CD14-positive monocyte (primary cell): ENCODE data around the gene TCTN1. TPM values are rescaled to one million over a fixed set of nuclear protein-coding genes. Genes with fewer than 3 reads are reported as not detected.

ENCODE experiments used
- DNase-seq, 3 donors: peaks; one replicate each; pipeline ENCODE4 v3.0.0-alpha.2; 2011 to 2022
- H2AFZ ChIP-seq: 2 replicates; pipeline ENCODE4 v1.6.0; 2012; ENCODE audit warnings: mild to moderate bottlenecking, low read depth, low read length, inconsistent platforms; ENCODE audit not compliant: insufficient read depth, poor library complexity, severe bottlenecking
- H3K27ac ChIP-seq, 2 donors: 1 replicate in 1 of 2; 2 replicates in 1 of 2; pipeline ENCODE4 v1.5.1; 2012 to 2013; ENCODE audit warnings: low read length in 2 of 2, control low read depth in 1 of 2, inconsistent platforms in 1 of 2, low read depth in 1 of 2, mild to moderate bottlenecking in 1 of 2
- H3K27me3 ChIP-seq, 2 donors: one replicate each; pipeline versions ENCODE4 v1.6.0 to v1.6.1; 2011 to 2013; ENCODE audit warnings: low read length in 2 of 2; ENCODE audit not compliant: control insufficient read depth in 2 of 2, insufficient read depth in 2 of 2
- H3K36me3 ChIP-seq, 2 donors: replicated peaks in 1 of 2; 1 replicate in 1 of 2; 2 replicates in 1 of 2; pipeline versions ENCODE4 v1.5.1 to v1.6.1; 2012 to 2013; ENCODE audit warnings: low read length in 2 of 2, control low read depth in 1 of 2, inconsistent platforms in 1 of 2, mild to moderate bottlenecking in 1 of 2; ENCODE audit not compliant: insufficient read depth in 2 of 2, control insufficient read depth in 1 of 2
- H3K4me1 ChIP-seq, 2 donors: 1 replicate in 1 of 2; 2 replicates in 1 of 2; pipeline versions ENCODE4 v1.5.1 to v1.6.1; 2012 to 2013; ENCODE audit warnings: low read length in 2 of 2, control low read depth in 1 of 2, inconsistent platforms in 1 of 2, mild to moderate bottlenecking in 1 of 2, moderate library complexity in 1 of 2; ENCODE audit not compliant: insufficient read depth in 2 of 2, control insufficient read depth in 1 of 2
- H3K4me2 ChIP-seq: replicated peaks from 2 replicates; pipeline ENCODE3; 2012; ENCODE audit warnings: low read length, moderate library complexity, mild to moderate bottlenecking; ENCODE audit not compliant: poor library complexity, severe bottlenecking; ENCODE audit errors: extremely low read depth
- H3K4me3 ChIP-seq, 3 experiments: fragments of 200-600 bp in 1 of 3; sonication (generic) in 1 of 3; replicated peaks in 1 of 3; 1 replicate in 2 of 3; 2 replicates in 1 of 3; pipeline ENCODE4 v1.5.1; 2011 to 2013; ENCODE audit warnings: low read length in 3 of 3, mild to moderate bottlenecking in 3 of 3, control low read depth in 2 of 3, low read depth in 2 of 3, inconsistent platforms in 1 of 3, moderate library complexity in 1 of 3
- H3K79me2 ChIP-seq: 2 replicates; pipeline ENCODE4 v1.6.0; 2012; ENCODE audit warnings: mild to moderate bottlenecking, control low read depth, inconsistent platforms, low read length, moderate library complexity; ENCODE audit not compliant: insufficient read depth
- H3K9ac ChIP-seq: 2 replicates; pipeline ENCODE4 v1.6.0; 2017; ENCODE audit warnings: low read length, mild to moderate bottlenecking; ENCODE audit not compliant: insufficient read depth, poor library complexity, severe bottlenecking
- H3K9me3 ChIP-seq, 2 donors: replicated peaks in 1 of 2; 1 replicate in 1 of 2; 2 replicates in 1 of 2; pipeline versions ENCODE4 v1.5.1 to v1.6.1; 2012 to 2013; ENCODE audit warnings: low read length in 2 of 2, control low read depth in 1 of 2; ENCODE audit not compliant: control insufficient read depth in 1 of 2, insufficient read depth in 1 of 2
- H4K20me1 ChIP-seq: 2 replicates; pipeline ENCODE4 v1.6.0; 2012; ENCODE audit warnings: mild to moderate bottlenecking, low read length, control low read depth, moderate library complexity; ENCODE audit not compliant: insufficient read depth
- H3K27ac Mint-ChIP-seq, 7 donors: one replicate each; pipeline ENCODE4 v1.8.0; 2020; ENCODE audit warnings: mild to moderate bottlenecking in 7 of 7, mixed read lengths in 7 of 7, moderate library complexity in 6 of 7, inconsistent platforms in 2 of 7
- H3K27me3 Mint-ChIP-seq, 3 donors: one replicate each; pipeline ENCODE4 v1.8.0; 2021 to 2022; ENCODE audit warnings: low read depth in 3 of 3, mild to moderate bottlenecking in 3 of 3, mixed read lengths in 3 of 3, moderate library complexity in 3 of 3, inconsistent platforms in 1 of 3
- H3K36me3 Mint-ChIP-seq, 2 donors: one replicate each; pipeline ENCODE4 v1.8.0; 2020; ENCODE audit warnings: mixed read lengths in 2 of 2, inconsistent platforms in 1 of 2, mild to moderate bottlenecking in 1 of 2
- H3K4me1 Mint-ChIP-seq: one replicate; pipeline ENCODE4 v1.8.0; 2020; ENCODE audit warnings: mild to moderate bottlenecking, mixed read lengths
- H3K4me3 Mint-ChIP-seq, 2 donors: one replicate each; pipeline ENCODE4 v1.8.0; 2020; ENCODE audit warnings: mild to moderate bottlenecking in 2 of 2, mixed read lengths in 2 of 2, moderate library complexity in 1 of 2
- H3K9me3 Mint-ChIP-seq, 7 donors: one replicate each; pipeline ENCODE4 v1.8.0; 2020 to 2022; ENCODE audit warnings: mixed read lengths in 7 of 7, mild to moderate bottlenecking in 6 of 7, moderate library complexity in 6 of 7, inconsistent platforms in 2 of 7
- CTCF ChIP-seq: fragments of 200-600 bp; IDR thresholded peaks from one replicate; pipeline ENCODE4 v1.8.0; 2022; ENCODE audit warnings: antibody characterized with exemption, mild to moderate bottlenecking
- WGBS: methylation state at CpG from one replicate; pipeline ENCODE4 v1.1.5; 2013; ENCODE audit warnings: missing lambda C conversion rate; ENCODE audit not compliant: insufficient coverage; 5-methylcytosine and 5-hydroxymethylcytosine counted together
- intact Hi-C, 2 donors: fragments of 100-400 bp; cut with micrococcal nuclease; formaldehyde crosslinking; loops; one replicate each; pipeline versions ENCODE4 v1.15.0 to v1.15.1; 2023
- polyA minus RNA-seq: library from RNA; depleted of rRNA, polyadenylated mRNA; stranded (reverse); fragments of >200 nt; gene quantifications from 2 replicates; pipeline ENCODE4 v1.2.3, GENCODE V29; 2012
- polyA plus RNA-seq, 3 donors: library from polyadenylated mRNA; depleted of rRNA in 1 of 3; unstranded in 2 of 3; stranded (reverse) in 1 of 3; fragments of 300-500 nt in 2 of 3; fragments of >200 nt in 1 of 3; fragmentation: Illumina TruSeq in 2 of 3; gene quantifications; 1 replicate in 2 of 3; 2 replicates in 1 of 3; pipeline ENCODE4 v1.2.3, GENCODE V29; 2012 to 2021
- total RNA-seq, 12 experiments: library from RNA in 1 of 12; stranded (reverse) in 1 of 12; fragments of 120-200 nt in 1 of 12; gene quantifications; one replicate each; pipeline ENCODE4 v1.2.4 and lab custom pipeline; 2013 to 2026; ENCODE audit warnings: mixed read lengths in 6 of 12, inconsistent platforms in 1 of 12

The TCTN1 gene
- 5.0 TPM for total RNA-seq (2013)
- polyA plus RNA-seq: 1 to 10 TPM; 4.0 to 6.1 (median 4.5) TPM
- polyA minus RNA-seq: 3.2 and 3.6 TPM in 2 replicates
- total RNA-seq (lab: John Stamatoyannopoulos, UW): 0.42 to 7.3 (median 2.6) reads per million in 11 experiments

GRCh38 chr12:110613771-110614684 lies at the start of gene TCTN1:
Gene TCTN1 (plus strand): TSS chr12:110614129. CDS start chr12:110614183, 54 bp downstream.
- peaks cover 12 to 21% of the 10 kb centered on the region in 2 donors for H3K4me1 ChIP-seq
- no peaks in the 10 kb centered on the region for H3K36me3 ChIP-seq
- H3K27me3 ChIP-seq: no peaks in the 10 kb centered on the region
- no peaks in the 10 kb centered on the region for H3K9me3 ChIP-seq
- peak within 1 kb of the TSS; percentile 57 to 88 for H3K27ac ChIP-seq
- Mint-ChIP-seq H3K4me1 (peaks cover 5% of the 10 kb centered on the region), H3K36me3 (peaks cover 0 to 3% of the 10 kb centered on the region in 2 donors), H3K27ac (peak within 1 kb of the TSS; percentile 81 to 95 (median 89)), H3K9me3 (no peaks in the 10 kb centered on the region), H3K27me3 (peaks cover 0 to 4% (median 0%) of the 10 kb centered on the region in 3 donors), H3K4me3 (peak within 1 kb of the TSS; percentile 83 to 91)
- H3K4me2 ChIP-seq: peak within 1 kb of the TSS; percentile 96
- H4K20me1 ChIP-seq: no peaks in the 10 kb centered on the region
- peak within 1 kb of the TSS; percentile 52 to 82 (median 65) for H3K4me3 ChIP-seq
- DNase-seq: peak; percentile 90 to 93 (median 91)
- no peaks in the 10 kb centered on the region for H3K79me2 ChIP-seq
- peak within 1 kb of the TSS; percentile 72 for H3K9ac ChIP-seq
- intact Hi-C loops: no loop called here
- no peak for TF ChIP-seq CTCF
- WGBS: 4% methylated on average over 60 of the region's 60 CpGs
- H2AFZ ChIP-seq: peak within 1 kb of the TSS; percentile 100

- Histone ChIP-seq H3K27ac (peak overlapping the region; percentile 25 to 87), H3K36me3 (no peaks in the 10 kb centered on the region), H3K27me3 (no peaks in the 10 kb centered on the region), H3K4me2 (no peak overlapping the region), H2AFZ (no peak overlapping the region), H4K20me1 (peaks cover 99% of the 10 kb centered on the region), H3K79me2 (peaks cover 100% of the 10 kb centered on the region), H3K4me1 (peaks cover 45 to 53% of the 10 kb centered on the region in 2 donors), H3K9ac (no peak overlapping the region), H3K4me3 (no peak overlapping the region), H3K9me3 (no peaks in the 10 kb centered on the region)
- Mint-ChIP-seq H3K4me3 (no peak overlapping the region), H3K36me3 (peaks cover under 1 to 1% of the 10 kb centered on the region in 2 donors), H3K27ac (peak overlapping the region; percentile 40 to 96 (median 93)), H3K9me3 (peaks cover 0 to 4% (median 2%) of the 10 kb centered on the region in 7 donors), H3K4me1 (peaks cover 67% of the 10 kb centered on the region), H3K27me3 (no peaks in the 10 kb centered on the region)
- intact Hi-C loops: no loop called here
- WGBS: no CpG with 5 or more reads among the region's 8 CpGs
- DNase-seq: no peak
- TF ChIP-seq CTCF: no peak
Measured at GRCh38 chr12:110564471-110564991, 49.4 kb upstream of the TCTN1 start.
